Esophagus muscularis mucosa (tissue), 3 donors: ENCODE results near the gene SLC30A1.

Experiments
- POLR2A ChIP-seq: fragments of 450-650 bp; IDR thresholded peaks from one replicate; pipeline ENCODE4 v1.6.1; 2017; ENCODE audit warnings: antibody characterized with exemption, moderate library complexity, mild to moderate bottlenecking, low read depth
- POLR2AphosphoS5 ChIP-seq, 2 donors: sonication (generic); formaldehyde crosslinking; IDR thresholded peaks; one replicate each; pipeline ENCODE4 v1.6.1; 2017; ENCODE audit warnings: antibody characterized with exemption in 2 of 2
- TF ChIP-seq, protein P1 (sequence below), 3 experiments: fragments of 200-600 bp in 2 of 3; fragments of 450-650 bp in 1 of 3; sonication (generic) in 2 of 3; IDR thresholded peaks; one replicate each; pipeline ENCODE4 v1.5.1; 2017 to 2019; ENCODE audit warnings: antibody characterized with exemption in 3 of 3, mild to moderate bottlenecking in 2 of 3, moderate library complexity in 1 of 3

GRCh38 chr1:211543025-211543424, 35.9 kb downstream of the SLC30A1 start:
- TF ChIP-seq POLR2A, result no peak
- no peak for TF ChIP-seq POLR2AphosphoS5 (IDR thresholded peaks at IDR 0.05)
- TF ChIP-seq, protein P1, sequence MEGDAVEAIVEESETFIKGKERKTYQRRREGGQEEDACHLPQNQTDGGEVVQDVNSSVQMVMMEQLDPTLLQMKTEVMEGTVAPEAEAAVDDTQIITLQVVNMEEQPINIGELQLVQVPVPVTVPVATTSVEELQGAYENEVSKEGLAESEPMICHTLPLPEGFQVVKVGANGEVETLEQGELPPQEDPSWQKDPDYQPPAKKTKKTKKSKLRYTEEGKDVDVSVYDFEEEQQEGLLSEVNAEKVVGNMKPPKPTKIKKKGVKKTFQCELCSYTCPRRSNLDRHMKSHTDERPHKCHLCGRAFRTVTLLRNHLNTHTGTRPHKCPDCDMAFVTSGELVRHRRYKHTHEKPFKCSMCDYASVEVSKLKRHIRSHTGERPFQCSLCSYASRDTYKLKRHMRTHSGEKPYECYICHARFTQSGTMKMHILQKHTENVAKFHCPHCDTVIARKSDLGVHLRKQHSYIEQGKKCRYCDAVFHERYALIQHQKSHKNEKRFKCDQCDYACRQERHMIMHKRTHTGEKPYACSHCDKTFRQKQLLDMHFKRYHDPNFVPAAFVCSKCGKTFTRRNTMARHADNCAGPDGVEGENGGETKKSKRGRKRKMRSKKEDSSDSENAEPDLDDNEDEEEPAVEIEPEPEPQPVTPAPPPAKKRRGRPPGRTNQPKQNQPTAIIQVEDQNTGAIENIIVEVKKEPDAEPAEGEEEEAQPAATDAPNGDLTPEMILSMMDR (IDR thresholded peaks at IDR 0.05), result no peak
